T-cell (primary cell): ENCODE data around the gene STX16. TPM values are rescaled to one million over a fixed set of nuclear protein-coding genes. Genes with fewer than 3 reads are reported as not detected.

Experiments
- ATAC-seq, 4 experiments: fragments of 200-7000 bp in 3 of 4; fragments of 150-1000 bp in 1 of 4; cut with Tn5 transposase; replicated peaks in 1 of 4; 1 replicate in 3 of 4; 2 replicates in 1 of 4; pipeline ENCODE4 v1.10.0; 2021; ENCODE audit warnings: moderate library complexity in 3 of 4, mild to moderate bottlenecking in 2 of 4, moderate number of reproducible peaks in 1 of 4
- CTCF ChIA-PET, 2 donors: fragments of 300-600 bp; sonication (Branson Sonifier 250); formaldehyde crosslinking; loops; one replicate each; lab custom pipeline; 2022; ENCODE audit warnings: antibody characterized with exemption in 2 of 2; lab: Charles Lee
- POLR2A ChIA-PET, 2 donors: fragments of 300-600 bp; sonication (Branson Sonifier 250); formaldehyde crosslinking; loops; one replicate each; lab custom pipeline; 2022; ENCODE audit warnings: antibody characterized with exemption in 2 of 2; lab: Charles Lee
- DNase-seq, 35 experiments: peaks; one replicate each; pipeline versions ENCODE4 v3.0.0 to v3.0.0-alpha.2; 2013 to 2023
- H3K27ac ChIP-seq: one replicate; pipeline ENCODE4 v1.5.1; 2013; ENCODE audit warnings: low read length
- H3K27me3 ChIP-seq, 2 experiments: replicated peaks in 1 of 2; 1 replicate in 1 of 2; 2 replicates in 1 of 2; pipeline versions ENCODE4 v1.6.1 to v1.7.0; 2013; ENCODE audit warnings: low read length in 1 of 2, mixed read lengths in 1 of 2; ENCODE audit not compliant: control insufficient read depth in 2 of 2, insufficient read depth in 2 of 2; ENCODE audit errors: extremely low read depth in 1 of 2
- H3K36me3 ChIP-seq, 2 donors: 1 replicate in 1 of 2; 2 replicates in 1 of 2; pipeline versions ENCODE4 v1.6.1 to v1.7.0; 2013; ENCODE audit warnings: low read length in 1 of 2; ENCODE audit not compliant: control insufficient read depth in 2 of 2, insufficient read depth in 1 of 2; ENCODE audit errors: extremely low read depth in 1 of 2
- H3K4me1 ChIP-seq, 2 experiments: 1 replicate in 1 of 2; 2 replicates in 1 of 2; pipeline versions ENCODE4 v1.6.1 to v1.7.0; 2013; ENCODE audit warnings: low read length in 2 of 2, mixed read lengths in 1 of 2; ENCODE audit not compliant: insufficient read depth in 2 of 2, control insufficient read depth in 1 of 2; ENCODE audit errors: extremely low read depth in 1 of 2
- H3K4me3 ChIP-seq, 2 donors: 1 replicate in 1 of 2; 2 replicates in 1 of 2; pipeline versions ENCODE4 v1.5.1 to v1.7.0; 2013; ENCODE audit warnings: mild to moderate bottlenecking in 2 of 2, low read length in 1 of 2, moderate library complexity in 1 of 2; ENCODE audit not compliant: control insufficient read depth in 1 of 2; ENCODE audit errors: extremely low read depth in 1 of 2
- H3K9me3 ChIP-seq: 2 replicates; pipeline ENCODE4 v1.7.0; 2013
- H3K27ac Mint-ChIP-seq, 2 donors: one replicate each; pipeline ENCODE4 v1.8.0; 2020 to 2021; ENCODE audit warnings: mild to moderate bottlenecking in 2 of 2, mixed read lengths in 2 of 2
- H3K27me3 Mint-ChIP-seq, 2 donors: one replicate each; pipeline ENCODE4 v1.8.0; 2021 to 2022; ENCODE audit warnings: mixed read lengths in 2 of 2
- H3K36me3 Mint-ChIP-seq: one replicate; pipeline ENCODE4 v1.8.0; 2021; ENCODE audit warnings: mixed read lengths
- H3K4me1 Mint-ChIP-seq, 3 donors: one replicate each; pipeline ENCODE4 v1.8.0; 2020 to 2022; ENCODE audit warnings: mixed read lengths in 3 of 3, mild to moderate bottlenecking in 1 of 3
- H3K4me3 Mint-ChIP-seq, 3 donors: one replicate each; pipeline ENCODE4 v1.8.0; 2020 to 2022; ENCODE audit warnings: mild to moderate bottlenecking in 3 of 3, mixed read lengths in 3 of 3, moderate library complexity in 3 of 3
- H3K9me3 Mint-ChIP-seq, 3 donors: one replicate each; pipeline ENCODE4 v1.8.0; 2020 to 2022; ENCODE audit warnings: mixed read lengths in 3 of 3
- WGBS: methylation state at CpG from one replicate; pipeline ENCODE4 v1.1.5; 2013; ENCODE audit warnings: missing lambda C conversion rate; ENCODE audit not compliant: insufficient coverage; 5-methylcytosine and 5-hydroxymethylcytosine counted together
- total RNA-seq, 35 experiments: library from RNA in 6 of 35; stranded (reverse) in 6 of 35; fragments of 120-200 nt in 1 of 35; gene quantifications; one replicate each; pipeline versions ENCODE4 v1.2.1 to v1.2.4 and lab custom pipeline; 2013 to 2026

STX16 gene
- total RNA-seq, 5 donors from 2014 or later (not counting 1 experiment from before 2014, with no cell fraction given), result 154 to 213 (median 178) TPM

GRCh38 chr20:58608096-58608840, 42.8 kb upstream of the STX16 start:
- H3K27me3 ChIP-seq, result peaks cover 0 to 24% of the 10 kb centered on the region in 2 experiments
- DNase-seq, result no peak
- ChIA-PET POLR2A (no interaction called here), CTCF (no interaction called here)
- no peak overlapping the region for H3K27ac ChIP-seq
- H3K4me3 ChIP-seq, result no peak overlapping the region
- no peak overlapping the region for H3K4me3 Mint-ChIP-seq
- no peak overlapping the region for H3K27ac Mint-ChIP-seq
- no peaks in the 10 kb centered on the region for H3K4me1 ChIP-seq
- peaks cover 0 to 3% of the 10 kb centered on the region in 2 donors for H3K27me3 Mint-ChIP-seq
- no peak for ATAC-seq
- no peaks in the 10 kb centered on the region for H3K4me1 Mint-ChIP-seq
- peaks cover 0 to 3% (median 0%) of the 10 kb centered on the region in 3 donors for H3K9me3 Mint-ChIP-seq
- H3K36me3 Mint-ChIP-seq, result no peaks in the 10 kb centered on the region
- H3K36me3 ChIP-seq, result no peaks in the 10 kb centered on the region
- 65% methylated on average over 15 of the region's 17 CpGs for WGBS
- no peaks in the 10 kb centered on the region for H3K9me3 ChIP-seq

GRCh38 chr20:58609026-58609425, 42.1 kb upstream of the STX16 start:
- H3K27ac Mint-ChIP-seq, result no peak overlapping the region
- Histone ChIP-seq H3K9me3 (no peaks in the 10 kb centered on the region), H3K36me3 (no peaks in the 10 kb centered on the region), H3K27me3 (peaks cover 0 to 25% of the 10 kb centered on the region in 2 experiments), H3K27ac (no peak overlapping the region), H3K4me1 (no peaks in the 10 kb centered on the region), H3K4me3 (no peak overlapping the region)
- DNase-seq (no peak), ATAC-seq (no peak)
- ChIA-PET POLR2A (no interaction called here), CTCF (interaction anchor here in 1 of 2 donors (0.6 kb wide), 1 partner anchor 644 kb away, joined by 7 read pairs; no protein-coding TSS in a partner anchor)
- H3K4me3 Mint-ChIP-seq, result no peak overlapping the region
- peaks cover 0 to 3% of the 10 kb centered on the region in 2 donors for H3K27me3 Mint-ChIP-seq
- H3K4me1 Mint-ChIP-seq, result no peaks in the 10 kb centered on the region
- H3K36me3 Mint-ChIP-seq, result no peaks in the 10 kb centered on the region
- 88% methylated on average over 10 of the region's 12 CpGs for WGBS
- no peaks in the 10 kb centered on the region for H3K9me3 Mint-ChIP-seq

- no peak overlapping the region for H3K27ac Mint-ChIP-seq
- no peaks in the 10 kb centered on the region for H3K4me1 Mint-ChIP-seq
- WGBS, result 65% methylated on average over 14 of the region's 19 CpGs
- H3K27me3 Mint-ChIP-seq, result peaks cover 0 to 3% of the 10 kb centered on the region in 2 donors
- no peaks in the 10 kb centered on the region for H3K36me3 ChIP-seq
- ChIA-PET CTCF (no interaction called here), POLR2A (no interaction called here)
- no peaks in the 10 kb centered on the region for H3K36me3 Mint-ChIP-seq
- no peak overlapping the region for H3K4me3 ChIP-seq
- no peaks in the 10 kb centered on the region for H3K4me1 ChIP-seq
- H3K9me3 ChIP-seq, result no peaks in the 10 kb centered on the region
- DNase-seq, result no peak
- H3K4me3 Mint-ChIP-seq, result no peak overlapping the region
- no peaks in the 10 kb centered on the region for H3K9me3 Mint-ChIP-seq
- H3K27me3 ChIP-seq, result peaks cover 0 to 28% of the 10 kb centered on the region in 2 experiments
- ATAC-seq, result no peak
- no peak overlapping the region for H3K27ac ChIP-seq
These were observed 40.8 kb upstream of the STX16 start for GRCh38 chr20:58610071-58610800.

GRCh38 chr20:58610811-58611210, 40.3 kb upstream of the STX16 start:
- WGBS, result 89% methylated on average over 6 of the region's 10 CpGs
- Mint-ChIP-seq H3K27me3 (peaks cover 0 to 7% of the 10 kb centered on the region in 2 donors), H3K27ac (no peak overlapping the region), H3K4me1 (no peaks in the 10 kb centered on the region), H3K4me3 (no peak overlapping the region), H3K9me3 (no peaks in the 10 kb centered on the region), H3K36me3 (no peaks in the 10 kb centered on the region)
- Histone ChIP-seq H3K9me3 (no peaks in the 10 kb centered on the region), H3K27ac (no peak overlapping the region), H3K4me1 (no peaks in the 10 kb centered on the region), H3K27me3 (peaks cover 0 to 32% of the 10 kb centered on the region in 2 experiments), H3K36me3 (no peaks in the 10 kb centered on the region), H3K4me3 (no peak overlapping the region)
- no peak for ATAC-seq
- CTCF ChIA-PET, result no interaction called here
- no peak for DNase-seq
- POLR2A ChIA-PET, result no interaction called here

GRCh38 chr20:58611236-58612030, 39.6 kb upstream of the STX16 start:
- Mint-ChIP-seq H3K27me3 (peaks cover 0 to 7% of the 10 kb centered on the region in 2 donors), H3K4me1 (no peaks in the 10 kb centered on the region), H3K4me3 (no peak overlapping the region), H3K27ac (no peak overlapping the region), H3K9me3 (no peaks in the 10 kb centered on the region), H3K36me3 (no peaks in the 10 kb centered on the region)
- H3K27ac ChIP-seq, result no peak overlapping the region
- no peak overlapping the region for H3K4me3 ChIP-seq
- ChIA-PET CTCF (interaction anchor here in 1 of 2 donors (0.7 kb wide), 1 partner anchor 1106 kb away, joined by 5 read pairs; no protein-coding TSS in a partner anchor), POLR2A (interaction anchor here in 1 of 2 donors (0.7 kb wide), 1 partner anchor 84 kb away, joined by 3 read pairs; no protein-coding TSS in a partner anchor)
- WGBS, result 80% methylated on average over 10 of the region's 10 CpGs
- no peaks in the 10 kb centered on the region for H3K36me3 ChIP-seq
- H3K27me3 ChIP-seq, result peaks cover 0 to 35% of the 10 kb centered on the region in 2 experiments
- H3K4me1 ChIP-seq, result no peaks in the 10 kb centered on the region
- ATAC-seq, result no peak
- no peak for DNase-seq
- H3K9me3 ChIP-seq, result no peaks in the 10 kb centered on the region
